Liver (tissue), 3 donors: ENCODE data around the gene CD244.

Source experiments
- EGR1 ChIP-seq, 2 donors: IDR thresholded peaks; 2 replicates each; pipeline ENCODE4 v1.6.1; 2016 to 2018; ENCODE audit warnings: antibody characterized with exemption in 2 of 2, low read depth in 2 of 2
- FOXA1 ChIP-seq: IDR thresholded peaks from 2 replicates; pipeline ENCODE4 v1.6.1; 2016; ENCODE audit warnings: antibody characterized with exemption
- GABPA ChIP-seq, 2 donors: IDR thresholded peaks in 1 of 2; conservative IDR thresholded peaks in 1 of 2; 2 replicates each; pipeline ENCODE4 v1.6.1; 2016; ENCODE audit warnings: antibody characterized with exemption in 2 of 2, mild to moderate bottlenecking in 1 of 2, moderate library complexity in 1 of 2
- JUND ChIP-seq, 2 donors: IDR thresholded peaks; 2 replicates each; pipeline ENCODE4 v1.6.1; 2016; ENCODE audit warnings: antibody characterized with exemption in 2 of 2
- RAD21 ChIP-seq, 2 donors: IDR thresholded peaks; 2 replicates each; pipeline ENCODE4 v1.6.1; 2016; ENCODE audit warnings: antibody characterized with exemption in 2 of 2, mild to moderate bottlenecking in 2 of 2
- REST ChIP-seq: IDR thresholded peaks from 2 replicates; pipeline ENCODE4 v1.6.1; 2016; ENCODE audit warnings: antibody characterized with exemption, mild to moderate bottlenecking
- RXRA ChIP-seq, 2 donors: IDR thresholded peaks; 2 replicates each; pipeline ENCODE4 v1.6.1; 2017 to 2018; ENCODE audit warnings: antibody characterized with exemption in 2 of 2, mild to moderate bottlenecking in 1 of 2
- ZBTB33 ChIP-seq: IDR thresholded peaks from 2 replicates; pipeline ENCODE4 v1.6.1; 2016; ENCODE audit warnings: antibody characterized with exemption
- TF ChIP-seq, protein P1 (sequence below): fragments of 150-350 bp; IDR thresholded peaks from 2 replicates; pipeline ENCODE4 v1.5.1; 2017; ENCODE audit warnings: improper control_type of control experiment, low read depth, low read length; ENCODE audit not compliant: missing input control
- donor health status: healthy.
- donor health status: healthy.

GRCh38 chr1:160829766-160830165, 32.9 kb downstream of the CD244 start:
- no peak for TF ChIP-seq REST
- TF ChIP-seq ZBTB33 = no peak
- no peak for TF ChIP-seq RXRA (IDR thresholded peaks at IDR 0.05)
- no peak for TF ChIP-seq FOXA1
- TF ChIP-seq, protein P1, sequence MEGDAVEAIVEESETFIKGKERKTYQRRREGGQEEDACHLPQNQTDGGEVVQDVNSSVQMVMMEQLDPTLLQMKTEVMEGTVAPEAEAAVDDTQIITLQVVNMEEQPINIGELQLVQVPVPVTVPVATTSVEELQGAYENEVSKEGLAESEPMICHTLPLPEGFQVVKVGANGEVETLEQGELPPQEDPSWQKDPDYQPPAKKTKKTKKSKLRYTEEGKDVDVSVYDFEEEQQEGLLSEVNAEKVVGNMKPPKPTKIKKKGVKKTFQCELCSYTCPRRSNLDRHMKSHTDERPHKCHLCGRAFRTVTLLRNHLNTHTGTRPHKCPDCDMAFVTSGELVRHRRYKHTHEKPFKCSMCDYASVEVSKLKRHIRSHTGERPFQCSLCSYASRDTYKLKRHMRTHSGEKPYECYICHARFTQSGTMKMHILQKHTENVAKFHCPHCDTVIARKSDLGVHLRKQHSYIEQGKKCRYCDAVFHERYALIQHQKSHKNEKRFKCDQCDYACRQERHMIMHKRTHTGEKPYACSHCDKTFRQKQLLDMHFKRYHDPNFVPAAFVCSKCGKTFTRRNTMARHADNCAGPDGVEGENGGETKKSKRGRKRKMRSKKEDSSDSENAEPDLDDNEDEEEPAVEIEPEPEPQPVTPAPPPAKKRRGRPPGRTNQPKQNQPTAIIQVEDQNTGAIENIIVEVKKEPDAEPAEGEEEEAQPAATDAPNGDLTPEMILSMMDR = no peak
- TF ChIP-seq RAD21 (IDR thresholded peaks at IDR 0.05) = no peak
- no peak for TF ChIP-seq EGR1 (IDR thresholded peaks at IDR 0.05; ENCODE audit: low read depth in 2 of 2)
- TF ChIP-seq JUND (IDR thresholded peaks at IDR 0.05) = no peak
- TF ChIP-seq GABPA (IDR thresholded peaks at IDR 0.05 in 1 of 2, conservative IDR thresholded peaks at IDR 0.05 in 1 of 2) = no peak
